Right lung (tissue), 5 donors: ENCODE data around the gene TEX44. TPM values are rescaled to one million over a fixed set of nuclear protein-coding genes. Genes with fewer than 3 reads are reported as not detected.

Experiments used
- DNase-seq, 2 donors: peaks; one replicate each; pipeline ENCODE4 v3.0.0-alpha.2; 2013
- polyA plus RNA-seq, 5 donors: library from polyadenylated mRNA; unstranded; fragments of 120-200 nt; gene quantifications; one replicate each; pipeline versions ENCODE4 v1.2.1 to v1.2.3, GENCODE V29; 2013; ENCODE audit warnings: inconsistent platforms in 1 of 5, low replicate concordance in 1 of 5; ENCODE audit not compliant: insufficient read length in 5 of 5, insufficient read depth in 1 of 5

The TEX44 gene
- polyA plus RNA-seq, 5 donors = 0.15 TPM; not detected in 4

DNA sequence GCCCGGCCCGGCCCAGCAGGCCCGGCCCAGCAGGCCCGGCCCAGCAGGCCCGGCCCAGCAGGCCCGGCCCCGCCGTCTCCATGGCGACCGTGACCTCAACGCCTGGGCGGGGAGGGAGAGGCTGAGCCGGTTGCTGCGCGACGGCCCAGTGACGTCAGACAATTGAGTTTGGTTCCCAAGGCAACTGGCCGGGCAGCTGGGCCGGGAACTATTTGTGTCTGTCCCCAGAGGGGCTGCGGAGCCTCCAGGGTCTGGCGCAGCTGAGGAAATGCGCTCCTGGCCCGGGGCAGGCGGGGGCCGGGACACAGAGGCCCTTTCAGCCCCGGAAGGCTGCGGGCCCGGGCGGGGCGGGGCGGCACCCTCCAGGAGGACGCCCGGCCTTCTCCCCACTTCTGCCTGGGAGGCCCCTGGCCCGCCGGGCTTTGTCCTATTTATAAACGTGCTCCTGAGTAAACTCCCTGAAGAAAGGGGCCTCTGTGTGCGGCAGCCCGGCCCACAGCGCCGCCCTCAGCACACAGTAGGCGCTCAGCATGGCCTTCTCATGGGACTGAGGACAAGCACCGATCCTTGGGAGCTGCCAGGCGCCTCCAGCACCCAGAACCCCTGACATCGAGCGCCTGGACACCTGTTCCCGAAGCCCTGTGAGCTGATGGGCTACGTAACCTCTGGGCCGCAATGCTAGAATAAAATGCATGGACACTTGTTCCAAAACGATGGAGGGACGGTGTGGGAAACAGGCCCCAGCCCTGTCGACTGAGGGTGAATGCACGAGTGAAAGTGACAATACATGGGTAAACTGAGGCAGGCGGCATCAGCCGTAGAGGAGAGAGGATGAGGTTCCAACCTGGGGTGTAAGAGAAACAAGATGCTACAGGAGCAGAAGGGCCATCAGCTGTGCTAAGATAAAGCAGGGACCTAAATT lies 12.3 kb downstream of the TEX44 start:
- peak; percentile 100 for DNase-seq

DNA sequence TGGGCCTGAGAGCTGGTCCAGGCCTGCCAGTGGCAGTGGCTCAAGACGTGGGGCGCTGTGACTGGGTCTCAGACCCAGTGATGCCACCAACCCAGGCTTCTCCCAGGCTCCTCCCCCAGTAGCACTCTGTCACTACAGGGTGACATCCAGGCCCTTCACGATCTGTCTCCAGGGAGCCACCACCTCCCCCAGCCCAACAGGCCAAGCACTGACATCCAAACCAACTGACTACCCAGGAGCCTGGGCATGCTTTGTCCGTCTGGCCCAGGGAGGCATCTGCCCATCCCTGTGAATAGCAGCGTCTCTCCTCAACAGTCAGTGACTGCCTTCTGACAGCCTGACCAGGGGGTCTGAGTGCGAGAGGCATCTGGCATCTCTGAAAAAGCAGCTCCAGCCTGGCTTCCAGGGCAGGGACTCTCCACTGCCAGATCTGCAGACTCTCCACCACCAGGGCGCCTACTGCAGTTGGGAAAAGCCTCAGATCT lies 13.0 kb downstream of the TEX44 start:
- DNase-seq = no peak

DNA sequence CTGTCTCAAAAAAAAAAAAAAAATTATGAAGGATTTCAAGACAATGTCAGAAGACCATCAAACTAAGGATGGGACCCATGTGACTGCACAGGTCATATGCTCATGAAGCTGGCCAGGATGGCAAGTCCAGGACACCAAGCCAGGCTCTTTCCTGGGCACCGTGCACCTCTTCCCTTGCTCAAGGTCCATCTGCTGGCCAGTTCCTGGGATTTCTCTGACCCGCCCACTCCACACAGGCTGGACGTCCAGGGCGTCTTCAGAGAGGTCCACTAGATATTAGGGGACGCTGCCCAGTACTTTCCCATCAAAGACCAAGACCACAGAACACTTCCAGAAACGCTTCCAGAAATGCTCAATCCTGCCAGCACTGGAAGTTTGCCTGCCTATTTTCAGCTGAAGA lies 14.3 kb downstream of the TEX44 start:
- DNase-seq = no peak

DNA sequence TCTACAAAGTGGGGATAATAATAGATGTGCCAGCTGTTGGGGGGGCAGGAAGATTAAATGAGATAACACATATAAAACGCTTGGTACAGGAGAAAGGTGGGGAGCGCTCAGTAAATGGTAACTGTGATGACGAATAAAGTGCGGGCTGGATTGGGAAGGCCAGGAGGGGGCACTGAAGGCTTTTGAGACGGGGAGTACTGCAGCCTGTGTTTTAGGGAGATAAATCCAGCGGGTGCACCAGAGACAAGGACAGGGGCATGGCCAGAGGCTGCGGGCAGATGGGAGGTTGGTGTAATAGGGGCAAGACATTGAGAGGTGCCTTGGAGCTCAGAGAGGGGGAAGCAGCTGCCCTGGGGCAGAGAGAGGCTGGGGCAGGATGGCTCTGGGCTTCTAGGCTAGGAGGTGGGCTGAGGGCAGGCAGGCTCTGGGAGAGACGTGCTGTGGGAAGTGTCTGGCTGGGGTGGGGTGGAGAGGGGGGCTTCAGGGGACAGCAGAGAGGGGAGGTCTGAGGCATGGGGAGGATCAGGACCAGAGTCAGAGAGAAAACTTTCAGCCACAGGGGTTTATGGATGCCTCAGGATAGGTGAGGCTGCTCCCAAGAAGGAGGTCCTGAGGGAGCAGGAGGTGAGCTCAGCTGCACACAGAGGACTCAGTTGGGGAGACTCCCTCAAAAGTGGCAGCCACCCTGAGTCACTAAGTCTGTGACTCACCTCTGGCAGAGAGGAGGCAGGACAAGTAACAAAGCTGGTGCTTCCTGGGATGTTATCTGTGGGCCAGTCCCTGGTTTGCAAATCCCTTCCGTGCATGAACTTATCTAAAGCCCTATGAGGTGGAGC lies 18.8 kb downstream of the TEX44 start:
- DNase-seq = no peak

DNA sequence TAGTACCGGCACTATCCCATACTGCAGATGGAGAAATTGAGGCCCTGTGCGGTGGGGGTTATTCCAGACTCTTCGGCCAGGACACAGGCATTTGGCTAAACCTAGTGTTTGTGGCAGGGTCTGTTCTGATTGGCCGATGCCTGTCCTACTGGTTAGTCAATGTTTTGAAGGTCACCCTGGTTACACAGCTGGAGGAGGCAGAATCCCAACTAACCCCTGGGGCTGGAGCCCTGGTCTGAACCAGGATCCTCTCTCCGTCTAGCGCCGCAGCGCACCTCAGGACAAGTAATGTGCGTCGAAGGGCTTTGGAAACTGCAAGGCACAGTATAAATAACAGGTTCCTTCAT lies 19.4 kb downstream of the TEX44 start:
- DNase-seq = no peak

DNA sequence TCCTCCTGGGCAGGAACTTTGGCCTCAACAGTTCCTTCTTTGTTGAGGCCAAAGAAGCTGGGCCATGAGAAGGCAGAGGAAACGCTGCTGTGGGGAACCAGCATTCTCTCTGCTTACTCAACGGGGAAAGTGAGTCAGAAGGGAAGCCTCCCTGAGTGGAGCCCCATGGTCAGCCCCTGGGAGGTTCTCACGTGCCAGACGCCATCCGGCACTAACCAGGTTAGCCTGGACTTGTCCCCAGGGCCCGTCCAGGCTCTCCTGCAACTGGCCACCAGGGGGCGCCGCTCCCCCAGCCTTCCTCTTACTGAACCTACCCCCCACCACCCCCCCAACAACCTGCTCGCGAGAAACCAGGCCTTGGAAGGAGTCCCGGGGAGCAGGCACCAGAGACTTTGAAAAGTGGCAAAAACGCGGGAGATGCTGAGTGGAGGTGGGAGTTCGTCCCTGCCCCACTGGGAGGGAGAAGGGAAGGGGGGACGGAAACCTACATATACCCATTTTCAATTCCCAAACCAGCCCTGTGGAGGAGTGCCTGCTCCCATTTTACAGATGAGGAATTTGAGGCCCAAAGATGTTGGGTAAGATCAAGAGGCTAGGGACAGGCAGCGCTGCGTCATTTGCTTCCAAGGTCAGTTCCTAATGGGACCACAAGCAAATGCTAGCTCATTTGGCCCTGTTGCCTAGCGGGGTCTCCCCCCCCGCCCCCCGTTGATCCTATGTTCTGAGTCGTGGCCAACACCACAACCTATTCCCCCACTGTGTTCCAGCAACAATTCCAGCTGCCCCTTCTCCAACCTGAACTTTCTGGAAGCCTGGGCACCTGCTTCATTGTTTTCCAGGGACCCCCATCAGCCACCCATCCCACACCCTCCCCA lies 20.0 kb downstream of the TEX44 start:
- DNase-seq = peak; percentile 82 to 87

DNA sequence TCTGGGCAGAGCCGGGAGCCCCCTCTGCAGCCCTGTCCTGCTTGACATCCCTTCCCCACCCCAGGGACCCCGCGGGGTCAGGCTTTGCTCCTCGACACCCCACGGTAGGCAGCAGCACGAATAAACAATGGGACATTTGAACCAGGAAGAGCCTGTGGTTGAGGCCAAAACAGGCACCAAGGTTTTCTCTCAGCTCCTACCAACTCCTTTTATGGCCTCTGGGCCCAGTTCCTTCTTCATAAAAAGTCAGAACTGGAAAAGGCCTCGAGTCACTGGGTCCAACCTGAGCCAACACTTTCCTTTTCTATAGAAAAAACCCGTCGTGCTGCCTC lies 20.6 kb downstream of the TEX44 start:
- no peak for DNase-seq

DNA sequence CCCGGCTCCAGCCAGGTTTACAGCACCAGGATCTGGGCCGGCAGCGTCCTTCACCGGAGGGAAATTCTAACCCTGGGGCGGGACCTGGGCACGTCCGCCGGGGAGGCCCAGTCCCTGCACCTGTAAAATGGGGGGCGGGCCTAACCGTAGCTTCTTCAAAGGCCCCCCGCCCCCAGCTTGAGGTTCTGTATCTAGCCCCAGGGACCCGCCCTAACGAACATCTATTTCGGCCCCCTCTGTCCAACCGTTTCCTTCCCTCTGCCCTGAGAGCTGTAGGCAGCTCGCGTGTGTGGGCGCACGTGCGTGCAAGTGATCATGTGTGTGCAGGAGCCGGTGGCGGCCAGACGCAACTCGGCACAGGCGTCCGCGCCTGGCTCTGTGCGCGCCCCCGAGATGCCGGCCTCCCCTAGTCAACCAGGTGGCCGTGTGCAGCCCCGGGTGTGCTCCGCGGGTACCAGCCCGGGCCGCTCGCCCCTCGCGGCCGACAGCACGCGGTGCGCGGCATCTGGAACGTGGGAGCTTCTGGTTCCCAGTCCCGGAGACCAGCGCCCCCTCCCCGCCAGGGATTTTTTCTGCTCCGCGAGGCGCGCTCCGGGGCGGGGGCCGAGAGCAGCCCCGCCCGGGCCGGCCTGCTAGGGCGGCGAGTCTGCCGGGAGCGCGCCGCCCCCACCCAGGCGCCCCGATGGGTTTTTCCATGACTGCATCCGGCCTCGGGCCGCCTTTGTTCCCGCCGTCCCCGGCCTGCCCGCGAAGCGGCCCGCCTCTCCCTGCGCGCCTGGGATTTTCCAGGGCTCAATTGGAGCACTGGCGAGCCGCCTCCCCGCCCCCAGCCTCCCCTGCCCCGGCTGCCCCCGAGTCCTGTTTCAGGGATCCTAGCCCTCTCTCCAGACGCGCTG lies 21.2 kb downstream of the TEX44 start:
- peak; percentile 83 to 87 for DNase-seq

DNA sequence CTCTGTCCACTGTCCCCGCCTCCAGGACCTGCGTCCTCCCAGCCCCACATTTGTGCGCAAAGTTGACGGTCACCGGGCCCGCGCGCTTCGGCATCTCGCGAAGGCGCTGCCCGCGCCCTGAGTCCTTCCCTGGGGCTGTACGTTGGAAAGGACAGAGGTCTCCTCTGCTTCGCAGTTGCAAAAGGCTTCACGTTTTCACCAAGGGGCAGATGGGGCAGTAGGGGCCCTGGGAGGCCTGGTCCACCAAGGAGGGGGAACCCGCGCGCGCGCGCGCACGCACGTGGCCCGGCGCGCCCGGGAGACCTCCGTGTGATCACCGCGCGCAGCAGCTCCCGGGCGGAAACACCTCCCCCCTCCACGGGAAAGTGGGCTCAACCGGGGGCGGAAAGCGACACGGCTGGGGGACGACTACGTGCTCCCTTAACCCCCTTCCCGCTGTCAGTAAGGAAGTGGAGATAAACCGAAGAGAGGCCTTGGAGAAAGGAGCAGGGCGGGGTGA lies 21.9 kb downstream of the TEX44 start:
- DNase-seq = peak in 1 of 2 donors; percentile 82

DNA sequence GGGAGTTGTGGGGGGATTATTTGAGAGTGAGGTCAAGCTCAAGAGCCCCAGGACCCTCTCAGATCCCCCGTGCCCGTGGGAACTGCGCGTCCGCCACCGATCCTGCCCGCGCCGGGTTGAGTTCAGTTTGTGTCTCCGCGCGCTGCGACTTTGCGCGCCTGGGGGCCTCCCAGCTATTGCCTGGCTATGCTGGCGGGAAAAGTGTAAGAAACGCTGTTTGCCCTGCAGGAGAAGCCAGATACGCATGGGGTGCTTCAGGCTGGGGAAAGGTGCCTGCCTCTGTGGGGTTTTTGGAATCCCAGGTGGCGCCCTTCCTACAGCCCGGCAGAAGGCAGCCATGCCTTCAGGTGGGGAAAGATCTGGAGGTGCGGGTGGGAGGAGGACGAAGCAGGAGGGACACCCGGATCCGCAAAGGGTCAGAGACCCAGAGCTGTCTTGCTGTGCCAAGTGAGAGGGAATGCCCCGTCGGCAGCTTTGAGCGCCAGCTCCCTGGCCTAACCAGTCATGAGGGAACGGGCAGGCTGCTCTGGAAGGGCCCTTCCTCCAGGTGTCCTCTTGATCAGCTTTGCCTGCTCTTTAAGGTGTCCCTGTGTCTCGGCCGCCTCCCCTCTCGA lies 22.5 kb downstream of the TEX44 start:
- no peak for DNase-seq

DNA sequence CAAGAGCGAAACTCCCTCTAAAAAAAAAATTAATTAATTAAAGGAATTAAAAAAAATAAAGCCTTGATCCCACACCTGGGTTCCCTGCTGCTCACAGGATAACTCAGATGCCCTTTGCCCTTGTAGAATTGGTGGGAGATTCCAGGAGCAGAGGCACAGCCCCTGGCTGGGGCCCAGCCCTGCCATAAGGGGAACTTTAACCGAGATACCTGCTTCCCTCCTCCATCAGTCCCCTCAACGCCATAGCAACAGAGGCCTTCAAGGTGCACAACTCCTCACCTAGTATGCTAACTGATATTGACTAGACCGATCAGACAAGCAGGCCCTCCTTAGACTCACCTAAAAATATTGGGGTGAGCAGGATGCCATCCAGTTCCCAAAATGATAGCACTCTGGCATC lies 23.6 kb downstream of the TEX44 start:
- DNase-seq = no peak

DNA sequence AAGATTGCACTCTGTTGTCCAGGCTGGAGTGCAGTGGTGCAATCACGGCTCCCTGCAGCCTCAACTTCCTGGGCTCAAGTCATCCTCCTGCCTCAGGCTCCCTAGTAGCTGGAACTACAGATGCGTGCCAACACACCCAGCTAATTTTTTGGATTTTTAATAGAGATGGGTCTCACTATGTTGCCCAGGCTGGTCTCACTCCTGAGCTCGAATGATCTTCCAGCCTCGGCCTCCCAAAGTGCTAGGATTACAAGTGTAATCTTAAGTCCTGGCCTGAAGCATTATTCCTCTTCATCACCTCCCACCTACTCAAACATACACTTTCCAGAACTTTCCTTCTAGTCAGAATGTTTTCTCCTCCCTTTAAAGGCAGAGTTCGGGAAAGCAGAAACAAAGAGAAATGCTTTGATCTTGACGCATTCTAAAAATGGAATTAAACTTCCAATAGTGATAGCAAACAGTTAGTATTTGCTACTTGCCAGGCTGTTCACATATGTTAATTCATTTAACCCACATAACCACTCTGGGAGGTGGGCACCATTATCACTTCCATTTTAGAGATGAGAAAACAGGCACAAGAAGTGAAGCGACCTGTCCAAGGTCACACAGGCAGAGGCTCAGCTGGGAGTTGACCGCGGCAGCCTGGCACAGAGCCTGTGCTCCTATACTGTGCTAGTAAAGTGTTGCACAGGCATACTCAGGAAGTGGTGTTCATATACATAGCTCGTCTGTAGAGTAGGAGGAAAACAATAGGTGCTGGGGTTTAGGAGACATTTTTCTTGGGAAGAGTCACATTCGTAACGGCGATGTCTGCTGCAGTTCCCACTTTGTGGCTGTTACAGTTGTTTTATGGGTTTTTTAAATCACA lies 24.6 kb downstream of the TEX44 start:
- no peak for DNase-seq

DNA sequence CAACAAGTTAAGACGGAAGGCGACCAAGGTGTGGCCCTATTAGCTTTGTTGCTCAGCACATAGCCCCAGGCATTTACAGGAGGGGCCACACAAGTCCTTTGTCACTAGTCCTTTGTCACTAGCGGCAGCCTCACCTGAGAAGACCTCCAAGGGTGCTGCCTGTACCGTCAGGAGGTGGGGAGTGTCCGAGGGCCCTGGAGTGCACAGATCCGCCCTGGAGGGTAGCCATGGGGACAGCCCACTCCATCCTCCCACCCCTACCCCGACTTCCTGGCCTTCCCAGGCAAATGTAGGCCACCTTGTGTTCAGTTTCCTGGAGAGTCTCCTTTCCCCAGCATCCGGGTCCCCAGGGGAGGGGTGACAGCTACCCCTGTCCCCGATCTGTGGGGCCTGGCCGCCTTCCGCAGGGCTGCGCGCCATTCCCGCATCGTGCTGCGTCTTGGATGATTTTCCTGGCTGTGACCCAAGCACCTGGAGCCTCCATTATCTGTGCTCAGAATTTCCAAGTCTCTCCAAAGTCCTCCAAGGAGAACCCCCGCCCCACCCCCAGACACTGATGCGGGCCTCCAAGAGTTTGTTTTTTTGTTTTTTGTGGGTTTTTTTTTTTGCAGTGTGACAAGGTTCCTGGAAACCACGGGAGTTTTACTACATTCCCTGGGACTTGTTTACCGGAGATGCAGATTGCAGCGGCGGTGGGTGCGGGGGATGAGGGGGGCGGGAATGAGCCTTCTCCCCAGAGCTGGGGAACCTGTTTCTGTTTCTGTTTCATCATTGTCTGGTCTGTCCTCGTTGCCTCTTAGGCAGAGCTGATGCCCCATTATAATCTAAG lies 28.6 kb downstream of the TEX44 start:
- no peak for DNase-seq

DNA sequence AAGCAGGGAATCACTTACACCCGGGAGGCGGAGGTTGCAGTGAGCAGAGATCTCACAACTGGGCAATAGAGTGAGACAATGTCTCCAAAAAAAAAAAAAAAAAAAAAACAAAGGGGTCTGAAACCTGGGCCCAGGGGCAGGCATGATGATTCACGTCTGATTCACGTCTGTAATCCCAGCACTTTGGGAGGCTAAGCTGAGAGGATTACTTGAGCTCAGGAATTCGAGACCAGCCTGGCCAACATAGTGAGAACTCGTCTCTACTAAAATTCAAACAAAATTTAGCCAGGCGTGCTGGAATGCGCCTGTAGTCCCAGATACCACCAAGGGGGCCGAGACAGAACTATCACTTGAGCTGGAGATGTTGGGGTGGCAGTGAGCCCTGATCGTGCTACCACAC lies 30.3 kb downstream of the TEX44 start:
- DNase-seq = no peak

DNA sequence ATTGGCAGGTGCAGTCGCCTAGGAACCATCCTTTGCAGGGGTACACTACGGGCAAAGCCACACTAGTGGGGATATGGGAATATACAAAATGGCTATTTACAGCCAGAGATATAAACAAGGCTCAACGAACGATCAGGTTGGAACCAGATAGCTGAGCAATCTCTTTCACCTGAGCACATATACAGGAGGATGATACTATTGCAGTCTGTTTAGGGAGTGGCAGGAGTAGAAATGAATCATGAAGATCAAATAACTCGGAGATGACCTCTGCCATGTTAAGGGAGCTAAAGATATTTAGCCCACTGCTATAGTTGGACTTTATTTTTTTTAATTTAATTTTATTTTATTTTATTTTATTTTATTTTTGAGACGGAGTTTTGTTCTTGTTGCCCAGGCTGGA lies 33.8 kb downstream of the TEX44 start:
- no peak for DNase-seq

DNA sequence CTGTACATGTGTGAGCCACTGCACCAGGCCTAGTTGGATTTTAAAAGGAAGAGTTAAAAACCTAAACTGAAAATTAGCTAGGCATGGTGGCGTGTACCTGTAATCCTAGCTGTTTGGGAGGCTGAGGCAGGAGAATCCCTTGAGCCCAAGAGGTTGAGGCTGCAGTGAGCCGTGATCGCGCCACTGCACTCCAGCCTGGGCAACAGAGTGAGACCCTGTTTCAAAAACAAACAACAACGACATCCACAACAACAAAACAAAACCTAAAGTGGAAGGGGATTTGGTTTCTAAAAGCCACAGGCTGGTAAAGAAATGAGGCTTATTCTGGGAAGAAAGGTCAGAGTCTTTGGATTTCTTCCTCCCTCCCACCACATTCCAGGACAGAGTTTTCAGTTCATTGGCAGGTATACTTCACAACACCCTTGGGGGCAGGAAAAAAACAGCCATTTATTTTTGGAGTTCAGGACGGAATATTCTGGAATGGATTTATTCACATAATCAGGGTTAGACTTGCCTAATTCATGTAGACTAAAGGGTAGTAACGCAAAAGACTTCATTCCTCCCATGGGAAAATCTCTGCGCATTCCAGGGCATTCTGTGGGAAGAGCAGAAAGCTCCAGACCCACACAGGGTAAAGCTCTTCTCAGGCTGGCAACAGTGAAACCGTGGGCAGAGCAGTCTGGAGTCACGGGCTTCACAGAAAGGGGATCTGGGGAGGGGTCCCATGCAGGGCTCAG lies 34.9 kb downstream of the TEX44 start:
- DNase-seq = no peak

DNA sequence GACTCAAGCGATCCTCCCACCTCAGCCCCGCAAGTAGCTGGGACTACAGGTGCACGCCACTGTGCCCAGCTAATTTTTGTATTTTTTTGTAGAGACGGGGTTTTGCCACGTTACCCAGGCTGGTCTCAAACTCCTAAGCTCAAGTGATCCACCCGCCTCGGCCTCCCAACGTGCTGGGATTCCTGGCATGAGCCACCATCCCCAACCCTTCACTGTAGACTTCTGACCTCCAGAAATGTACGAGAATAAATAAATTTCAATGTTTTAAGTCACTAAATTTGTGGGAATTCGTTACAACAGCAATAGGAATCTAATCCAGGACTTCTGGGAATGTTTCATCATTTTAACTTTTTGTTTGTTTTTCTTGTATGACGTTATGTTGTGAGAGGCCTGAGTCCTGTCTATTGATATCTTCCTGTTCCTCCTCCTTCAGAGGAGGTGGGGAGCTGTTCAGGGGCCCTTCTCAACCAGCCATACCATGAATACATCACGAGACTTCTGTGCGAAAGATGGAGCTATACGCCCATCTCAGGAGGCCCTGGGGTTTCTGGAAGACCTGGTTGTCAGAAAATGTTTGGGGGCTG lies 40.0 kb downstream of the TEX44 start:
- no peak for DNase-seq
